Thyroid gland (tissue), 4 donors: Measurements from ENCODE around the gene ATP6V0C.

Source experiments
- POLR2A ChIP-seq, 2 donors: fragments of 450-650 bp; IDR thresholded peaks; one replicate each; pipeline ENCODE4 v1.6.1; 2017; ENCODE audit warnings: antibody characterized with exemption in 2 of 2, mild to moderate bottlenecking in 2 of 2, moderate library complexity in 1 of 2
- TF ChIP-seq, protein P1 (sequence below), 6 experiments: fragments of 200-600 bp in 3 of 6; fragments of 450-650 bp in 3 of 6; sonication (generic) in 3 of 6; IDR thresholded peaks; one replicate each; pipeline ENCODE4 v1.5.1; 2016 to 2019; ENCODE audit warnings: antibody characterized with exemption in 6 of 6, mild to moderate bottlenecking in 2 of 6, inconsistent platforms in 1 of 6, moderate library complexity in 1 of 6

DNA sequence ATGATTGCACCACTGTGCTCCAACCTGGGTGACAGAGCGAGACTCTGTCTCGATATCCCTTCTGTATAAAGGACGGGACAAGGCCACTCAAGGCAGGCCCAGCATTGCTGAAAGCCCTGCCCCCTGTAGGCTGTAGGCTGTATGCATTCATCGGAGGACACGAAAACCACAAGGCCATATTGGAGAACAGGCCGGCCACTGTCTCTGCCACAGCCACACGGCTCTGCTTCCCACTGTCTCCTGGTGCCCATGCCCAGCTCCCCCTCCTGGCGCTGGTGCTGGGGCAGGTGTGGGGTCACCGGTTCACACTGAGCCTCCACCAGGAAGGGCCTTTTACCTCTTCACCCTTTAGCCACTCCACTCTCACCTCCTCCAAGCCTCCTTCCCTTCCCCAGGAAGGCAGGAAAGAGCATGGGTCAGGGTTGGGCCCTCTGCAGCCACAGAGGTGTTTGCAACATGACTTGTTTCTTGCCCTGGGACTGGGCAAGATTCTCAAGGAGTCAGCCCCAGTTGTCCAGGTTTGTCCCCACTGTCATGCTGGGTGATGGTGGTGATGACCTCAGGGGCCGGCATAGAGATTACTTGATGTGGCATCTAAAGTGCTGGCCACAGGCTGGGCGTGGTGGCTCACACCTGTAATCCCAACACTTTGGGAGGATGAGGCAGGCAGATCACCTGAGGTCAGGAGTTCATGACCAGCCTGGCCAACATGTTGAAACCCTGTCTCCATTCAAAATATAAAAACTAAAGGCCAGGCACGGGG is 47.9 kb upstream of the ATP6V0C start:
- TF ChIP-seq, protein P1, sequence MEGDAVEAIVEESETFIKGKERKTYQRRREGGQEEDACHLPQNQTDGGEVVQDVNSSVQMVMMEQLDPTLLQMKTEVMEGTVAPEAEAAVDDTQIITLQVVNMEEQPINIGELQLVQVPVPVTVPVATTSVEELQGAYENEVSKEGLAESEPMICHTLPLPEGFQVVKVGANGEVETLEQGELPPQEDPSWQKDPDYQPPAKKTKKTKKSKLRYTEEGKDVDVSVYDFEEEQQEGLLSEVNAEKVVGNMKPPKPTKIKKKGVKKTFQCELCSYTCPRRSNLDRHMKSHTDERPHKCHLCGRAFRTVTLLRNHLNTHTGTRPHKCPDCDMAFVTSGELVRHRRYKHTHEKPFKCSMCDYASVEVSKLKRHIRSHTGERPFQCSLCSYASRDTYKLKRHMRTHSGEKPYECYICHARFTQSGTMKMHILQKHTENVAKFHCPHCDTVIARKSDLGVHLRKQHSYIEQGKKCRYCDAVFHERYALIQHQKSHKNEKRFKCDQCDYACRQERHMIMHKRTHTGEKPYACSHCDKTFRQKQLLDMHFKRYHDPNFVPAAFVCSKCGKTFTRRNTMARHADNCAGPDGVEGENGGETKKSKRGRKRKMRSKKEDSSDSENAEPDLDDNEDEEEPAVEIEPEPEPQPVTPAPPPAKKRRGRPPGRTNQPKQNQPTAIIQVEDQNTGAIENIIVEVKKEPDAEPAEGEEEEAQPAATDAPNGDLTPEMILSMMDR (IDR thresholded peaks at IDR 0.05) = peak in 1 of 6 experiments; percentile 15
- no peak for TF ChIP-seq POLR2A (IDR thresholded peaks at IDR 0.05)
